Measurements from ENCODE around the gene TMIGD1.

Gene TMIGD1, protein sequence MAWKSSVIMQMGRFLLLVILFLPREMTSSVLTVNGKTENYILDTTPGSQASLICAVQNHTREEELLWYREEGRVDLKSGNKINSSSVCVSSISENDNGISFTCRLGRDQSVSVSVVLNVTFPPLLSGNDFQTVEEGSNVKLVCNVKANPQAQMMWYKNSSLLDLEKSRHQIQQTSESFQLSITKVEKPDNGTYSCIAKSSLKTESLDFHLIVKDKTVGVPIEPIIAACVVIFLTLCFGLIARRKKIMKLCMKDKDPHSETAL

DNA sequence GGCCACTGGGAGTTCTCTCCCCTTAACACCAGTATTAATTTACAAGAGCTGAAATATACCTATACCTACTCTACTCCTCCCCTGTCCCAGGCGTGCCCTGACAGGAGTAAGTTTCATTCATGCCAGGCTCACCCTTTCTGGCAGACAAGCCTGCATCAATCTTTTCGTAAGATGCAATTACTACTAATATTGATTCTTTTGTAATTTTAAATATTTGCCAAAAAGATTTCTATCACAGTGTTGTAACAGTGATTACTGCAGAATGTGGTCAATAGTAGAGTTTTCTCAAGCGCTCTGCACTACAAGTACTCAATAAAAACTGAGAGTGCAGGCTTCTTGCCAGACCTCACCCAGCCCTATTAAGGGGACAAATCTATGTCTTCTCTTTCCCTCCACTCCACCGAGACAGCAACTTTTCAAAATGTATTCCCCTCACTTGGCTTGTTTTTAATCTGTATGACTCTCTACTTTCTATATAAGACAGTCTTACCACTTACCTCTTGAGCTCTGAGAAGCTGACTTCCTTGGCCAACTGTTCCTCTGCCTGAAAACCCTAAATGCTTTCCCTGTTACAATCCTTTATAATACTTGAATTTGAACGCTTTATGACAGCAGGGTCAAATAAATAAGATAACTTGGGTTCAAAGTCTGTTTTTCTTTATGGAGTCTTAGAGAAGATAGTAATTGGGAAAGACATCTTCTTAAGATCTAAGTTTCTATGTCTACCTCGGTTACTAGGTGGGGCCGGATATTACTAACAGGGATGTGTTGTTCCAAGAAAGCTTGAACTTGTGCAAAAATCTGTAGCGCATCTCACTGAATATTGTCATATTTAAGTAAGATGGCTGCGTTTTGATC lies at the start of gene TMIGD1:
Gene TMIGD1 (minus strand): TSS at position 555 of the 858 bp plus-strand sequence. CDS start 1,924 bp downstream, outside the sequence.
- DNase-seq (ENCODE audit: low read depth) = no peak

DNA sequence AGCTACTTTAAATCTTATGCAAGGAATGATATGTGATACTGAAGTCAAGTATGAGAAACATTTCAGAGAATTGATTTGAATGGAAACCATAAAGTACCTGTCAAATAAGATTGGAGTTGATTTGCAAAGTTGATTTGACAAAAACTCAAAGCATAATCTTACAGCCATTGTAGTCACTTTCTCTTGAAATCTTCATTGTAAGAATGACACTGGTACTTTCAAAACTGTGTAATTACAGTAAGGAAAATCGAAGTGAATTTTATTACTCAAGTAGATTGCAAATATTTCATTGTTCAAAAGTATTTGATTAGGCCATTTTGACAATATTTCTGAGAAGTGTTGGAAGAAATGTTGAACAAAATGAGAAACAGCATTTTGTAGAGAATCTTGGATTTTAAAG lies 48.5 kb upstream of the TMIGD1 start:
- DNase-seq (ENCODE audit: low read depth) = no peak

DNA sequence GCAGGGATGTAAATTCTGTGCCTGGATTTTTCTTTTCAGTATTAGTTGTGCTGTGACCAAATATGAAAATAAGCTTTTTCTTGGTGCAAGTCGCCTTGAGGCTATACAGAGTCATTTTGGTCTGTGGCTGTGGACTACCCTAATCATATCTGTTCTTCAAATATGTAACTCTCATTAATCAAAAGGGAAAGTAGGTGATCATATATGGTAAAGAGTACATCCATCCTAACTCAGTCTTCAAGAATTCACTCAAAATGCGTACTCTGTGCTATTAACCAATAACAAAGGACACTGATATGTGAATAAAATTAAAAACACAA lies 47.4 kb upstream of the TMIGD1 start:
- no peak for DNase-seq (ENCODE audit: low read depth)

DNA sequence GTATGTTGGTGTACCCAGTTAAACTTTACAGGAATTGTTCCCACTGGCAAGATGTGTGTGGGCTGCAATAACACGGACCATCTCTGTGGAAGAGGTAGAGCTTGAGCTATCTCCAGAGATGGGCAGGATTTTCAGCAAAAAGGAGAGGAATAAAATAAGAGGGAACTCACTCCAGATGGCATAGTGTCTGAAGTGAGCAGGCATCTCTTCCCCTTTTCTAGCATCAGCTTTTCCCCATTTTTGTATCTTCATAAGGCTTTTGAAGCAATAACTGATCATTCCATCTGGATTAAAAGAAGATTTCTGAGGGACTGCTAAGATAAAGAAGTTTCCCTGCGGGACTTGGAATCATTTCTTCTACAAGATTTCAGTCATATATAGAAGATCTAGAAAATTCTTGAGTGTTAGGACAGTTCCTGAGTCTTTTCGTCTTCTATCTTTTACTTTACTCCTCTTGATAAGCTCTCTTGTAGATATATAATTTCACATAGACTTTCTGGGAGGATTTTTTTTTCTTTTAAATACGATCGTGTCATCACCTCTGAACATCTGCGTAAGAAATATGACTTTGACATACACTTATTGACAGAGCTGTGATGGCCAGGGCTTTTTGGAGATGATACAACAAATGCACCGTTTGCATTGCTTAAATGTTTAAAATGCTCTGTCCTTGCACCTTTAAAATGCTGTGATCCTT lies 46.9 kb upstream of the TMIGD1 start:
- no peak for DNase-seq (ENCODE audit: low read depth)

DNA sequence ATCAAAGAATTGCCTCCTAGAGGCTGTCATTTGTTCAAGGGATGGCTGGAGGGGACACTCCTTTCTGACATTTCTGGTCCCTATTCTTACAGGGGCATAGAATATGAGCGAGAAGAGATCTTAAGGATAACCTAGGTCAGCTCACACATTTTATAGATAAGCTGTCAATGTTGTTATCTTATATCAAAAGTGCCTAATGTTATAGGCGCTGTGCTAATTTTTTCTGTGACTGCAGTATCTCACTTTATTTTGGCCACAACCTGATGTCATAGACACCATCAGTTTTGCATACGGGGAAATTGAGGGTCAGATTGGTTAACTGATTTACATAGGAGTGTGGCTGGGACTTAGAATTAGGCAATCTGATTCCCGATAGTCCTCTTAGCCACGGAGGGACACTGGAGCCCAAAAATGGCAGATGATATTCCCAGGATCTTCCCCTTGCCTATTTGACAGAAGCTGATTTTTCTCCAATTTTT lies 46.1 kb upstream of the TMIGD1 start:
- no peak for DNase-seq (ENCODE audit: low read depth)

DNA sequence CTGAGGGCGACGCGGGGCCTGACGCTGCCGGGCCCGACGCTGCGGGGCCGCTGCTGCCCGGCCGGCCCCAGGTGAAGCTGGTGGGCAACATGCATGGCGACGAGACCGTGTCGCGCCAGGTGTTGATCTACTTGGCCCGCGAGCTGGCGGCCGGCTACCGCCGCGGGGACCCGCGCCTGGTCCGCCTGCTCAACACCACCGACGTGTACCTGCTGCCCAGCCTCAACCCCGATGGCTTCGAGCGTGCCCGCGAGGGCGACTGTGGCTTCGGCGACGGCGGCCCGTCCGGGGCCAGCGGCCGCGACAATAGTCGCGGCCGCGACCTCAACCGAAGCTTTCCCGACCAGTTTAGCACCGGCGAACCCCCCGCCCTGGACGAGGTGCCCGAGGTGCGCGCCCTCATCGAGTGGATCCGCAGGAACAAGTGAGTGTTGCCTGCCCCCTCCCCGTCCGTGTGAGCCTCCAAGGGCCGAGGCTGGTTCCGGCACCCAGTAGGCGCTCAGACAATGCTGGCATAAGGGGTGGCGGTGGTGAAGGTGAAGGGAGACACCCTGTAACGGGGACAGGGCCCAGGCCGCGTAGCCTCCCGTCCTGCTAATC lies 45.5 kb upstream of the TMIGD1 start:
- DNase-seq (ENCODE audit: low read depth) = no peak

DNA sequence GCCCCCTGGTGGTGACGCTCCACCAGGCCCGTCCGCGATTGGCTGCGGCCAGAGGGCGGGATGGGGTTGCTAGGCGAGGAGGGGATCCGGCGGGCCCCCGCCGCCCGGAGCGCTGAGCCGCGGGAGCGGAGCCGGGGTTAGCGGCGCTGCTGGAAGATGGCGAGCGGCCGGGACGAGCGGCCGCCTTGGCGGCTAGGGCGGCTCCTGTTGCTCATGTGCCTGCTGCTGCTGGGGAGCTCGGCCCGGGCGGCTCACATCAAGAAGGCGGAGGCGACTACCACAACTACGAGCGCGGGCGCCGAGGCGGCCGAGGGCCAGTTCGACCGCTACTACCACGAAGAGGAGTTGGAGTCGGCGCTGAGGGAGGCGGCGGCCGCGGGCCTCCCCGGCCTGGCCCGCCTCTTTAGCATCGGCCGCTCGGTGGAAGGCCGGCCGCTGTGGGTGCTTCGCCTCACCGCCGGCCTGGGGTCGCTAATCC lies 45.0 kb upstream of the TMIGD1 start, which contains the start of gene CPD:
Gene CPD (plus strand): TSS at position 103 of the 478 bp plus-strand sequence. CDS start 54 bp downstream, at position 157.
- DNase-seq (ENCODE audit: low read depth) = peak; percentile 90

DNA sequence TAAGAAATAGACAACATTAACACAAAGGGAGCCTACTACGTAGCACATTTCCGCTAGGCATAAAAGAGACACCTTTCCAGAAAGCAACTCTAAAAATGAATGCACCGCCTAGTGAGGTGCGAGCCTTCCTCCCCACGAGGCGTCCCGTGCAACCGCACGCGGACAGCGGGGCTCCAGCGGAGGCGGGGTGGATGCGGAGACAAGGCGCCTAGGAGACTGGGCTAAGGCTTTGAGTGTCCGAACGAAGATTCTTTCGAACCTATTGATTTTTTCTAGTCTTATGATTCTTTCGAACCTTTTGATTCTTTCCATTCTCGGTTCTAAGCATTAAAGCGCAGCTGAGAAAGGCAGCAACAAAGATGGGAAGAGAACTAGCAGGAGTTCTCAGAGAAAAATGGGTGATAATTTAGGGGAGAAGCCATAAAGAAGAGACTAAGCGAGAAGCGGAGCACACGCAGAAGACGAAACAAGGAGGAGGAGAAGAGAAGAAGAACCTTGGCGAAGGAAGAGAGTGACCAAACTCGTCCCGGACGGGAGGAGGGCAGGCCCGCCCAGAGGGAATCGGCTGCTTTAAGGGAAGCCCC lies 44.5 kb upstream of the TMIGD1 start:
- DNase-seq (ENCODE audit: low read depth) = no peak

DNA sequence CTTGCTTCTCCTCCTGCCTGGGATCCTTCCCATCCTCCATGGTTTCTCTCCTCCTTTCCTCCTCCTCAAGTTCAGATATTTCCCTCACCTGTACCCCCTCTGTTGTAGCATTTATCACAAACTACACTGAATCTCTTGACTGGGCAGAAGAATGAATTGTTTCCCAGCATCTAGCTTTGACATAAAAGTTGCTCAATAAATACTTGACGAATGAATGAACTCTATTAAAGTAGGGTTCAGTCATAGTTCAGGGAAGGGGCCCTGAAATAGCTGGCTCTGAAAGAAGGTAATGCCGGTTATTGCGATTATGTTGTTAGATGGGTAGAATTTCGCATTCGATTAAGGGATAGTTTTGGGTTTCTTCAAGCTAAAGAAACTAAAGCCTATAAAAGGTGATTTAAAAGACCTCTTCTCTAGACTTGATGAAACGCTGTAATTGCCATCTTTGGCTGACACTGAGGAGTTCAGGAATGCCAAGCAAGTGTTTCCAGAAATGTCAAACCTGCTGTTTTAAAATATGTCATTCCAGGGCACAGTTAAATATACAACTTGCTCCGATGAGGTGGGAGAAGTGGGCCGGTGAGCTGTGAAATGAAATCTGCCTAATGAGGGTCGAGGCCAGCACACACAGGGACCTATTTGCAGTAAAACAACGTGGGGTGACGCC lies 43.9 kb upstream of the TMIGD1 start:
- DNase-seq (ENCODE audit: low read depth) = no peak

DNA sequence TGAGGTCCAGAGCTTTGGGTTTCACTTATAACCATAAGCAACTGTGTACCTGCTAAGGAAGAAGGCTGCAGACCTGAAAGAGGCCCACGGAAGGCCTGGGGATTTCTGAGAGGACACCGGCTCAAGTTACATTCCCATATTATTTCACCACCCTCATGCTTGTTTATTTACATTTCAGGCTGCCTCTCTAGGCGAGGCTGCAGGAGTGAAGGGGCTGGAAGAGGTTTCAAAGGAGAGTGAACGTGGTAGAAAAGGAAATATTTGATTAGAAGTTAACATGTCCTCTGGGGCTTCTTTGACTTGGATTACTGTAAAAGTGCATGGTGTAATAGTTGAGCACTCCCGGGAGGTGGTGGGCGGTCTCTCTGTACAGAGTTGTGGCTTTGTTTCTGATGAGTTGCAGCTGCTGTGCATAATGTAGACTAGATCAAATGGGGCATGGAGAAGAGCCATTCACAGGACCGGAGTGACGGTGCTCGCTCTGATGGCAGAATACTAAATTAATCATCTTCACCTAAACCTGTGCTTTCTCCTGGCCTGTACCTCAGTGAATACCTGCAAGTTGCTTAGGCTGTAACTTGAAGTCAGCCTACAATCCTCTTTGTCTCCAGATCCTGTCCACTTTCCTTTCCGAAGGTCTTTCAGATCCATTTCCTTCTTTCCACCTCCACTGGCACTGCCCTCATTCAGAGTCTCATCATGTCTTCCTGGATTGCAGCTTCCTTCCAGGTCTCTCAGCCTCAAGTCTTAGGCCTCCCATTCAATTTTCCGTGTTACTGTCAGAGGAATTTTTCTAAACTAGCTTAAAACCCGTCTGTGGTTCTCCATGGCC lies 43.0 kb upstream of the TMIGD1 start:
- DNase-seq (ENCODE audit: low read depth) = peak; percentile 60

DNA sequence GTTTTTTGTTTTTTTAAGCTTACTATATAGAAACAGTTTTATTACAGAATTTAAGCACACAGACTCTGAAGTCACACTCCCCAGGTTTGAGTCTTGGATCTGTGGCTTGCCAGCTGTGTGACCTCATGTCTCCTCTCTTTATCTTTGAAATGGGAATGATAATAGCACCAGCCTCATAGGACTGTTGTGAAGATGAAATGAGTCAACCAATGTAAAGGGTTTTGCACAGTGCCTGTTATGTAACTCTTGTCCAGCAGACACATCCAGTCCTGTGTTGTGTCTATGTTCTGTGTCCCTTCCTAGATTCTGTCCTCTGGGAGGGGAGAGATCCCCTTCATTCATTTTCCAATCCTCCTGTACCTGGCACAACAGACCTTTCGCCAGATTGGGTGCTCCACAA lies 41.8 kb upstream of the TMIGD1 start:
- DNase-seq (ENCODE audit: low read depth) = no peak

DNA sequence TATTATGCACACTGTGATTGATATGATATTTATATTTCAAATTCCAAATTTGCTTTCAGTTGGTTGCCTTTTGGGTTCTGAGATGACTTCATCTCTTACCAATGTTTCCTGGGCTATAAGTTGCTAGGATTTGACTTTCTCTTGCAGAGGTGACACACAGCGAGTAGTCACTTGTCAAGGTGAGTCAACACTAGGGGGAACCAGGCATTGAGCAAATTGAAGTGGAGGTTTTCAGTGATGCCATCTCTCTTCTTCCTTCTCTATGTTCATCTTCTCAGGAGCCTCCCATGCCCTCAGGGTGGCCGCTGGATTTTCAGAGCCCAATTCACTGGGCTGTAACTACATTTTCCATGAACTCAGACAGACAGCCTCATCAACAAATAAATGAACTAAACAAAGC lies 38.9 kb upstream of the TMIGD1 start:
- DNase-seq (ENCODE audit: low read depth) = no peak

DNA sequence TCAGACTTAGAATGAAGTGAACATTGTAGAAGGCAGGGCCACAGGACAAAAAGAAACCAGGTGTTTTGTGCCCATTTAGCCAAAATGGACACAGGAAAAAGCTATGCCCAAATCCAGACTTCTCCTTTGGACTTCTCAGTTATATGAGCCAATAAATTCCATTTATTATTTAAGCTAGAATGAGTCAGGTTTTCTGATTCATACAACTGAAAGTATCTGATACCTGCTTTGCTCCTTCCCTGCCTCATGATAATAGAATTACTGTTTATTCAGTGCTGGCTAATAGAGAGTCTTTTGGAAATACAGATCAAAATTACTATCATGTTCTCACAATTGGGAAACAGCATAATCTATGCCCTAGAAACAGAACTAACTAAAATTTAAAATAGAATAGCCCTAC lies 36.1 kb upstream of the TMIGD1 start:
- DNase-seq (ENCODE audit: low read depth) = no peak

DNA sequence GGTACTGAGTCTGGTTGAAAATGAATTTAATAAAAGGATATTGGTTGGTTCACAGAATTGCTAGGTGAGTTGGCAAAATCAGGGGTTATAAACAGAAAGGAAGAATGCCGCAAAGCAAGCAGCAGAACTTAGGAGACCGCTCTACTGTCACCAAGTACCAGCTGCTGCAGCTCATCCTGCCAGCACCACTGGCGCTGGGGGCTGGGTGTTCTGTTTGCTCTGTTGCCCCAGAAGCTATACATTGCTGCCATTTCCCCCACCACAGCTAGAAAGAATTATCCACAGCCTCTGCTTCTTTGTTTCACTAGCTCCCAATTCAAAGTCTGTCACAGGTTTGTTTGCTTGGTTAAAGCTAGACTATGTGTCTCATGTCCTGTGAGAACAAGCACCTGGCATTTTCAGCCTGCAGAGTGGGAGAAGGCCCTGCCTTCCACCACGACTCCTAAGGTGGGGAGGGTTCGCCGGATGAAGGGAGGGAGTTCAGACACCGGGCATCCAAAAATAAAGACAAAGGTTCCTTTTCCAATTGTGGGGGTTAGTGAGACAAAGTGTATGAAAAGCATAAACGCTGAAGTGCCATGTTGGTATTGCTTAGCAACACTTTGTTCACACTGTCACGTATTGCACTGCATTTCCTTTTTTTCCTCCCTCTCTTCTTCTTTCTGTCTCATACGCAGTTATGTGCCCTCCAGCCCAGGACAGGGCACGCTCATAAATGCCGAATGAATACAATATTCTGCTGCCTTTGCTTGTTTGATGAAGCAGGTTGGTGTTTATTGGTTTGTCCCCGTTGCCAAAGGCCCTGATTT lies 35.3 kb upstream of the TMIGD1 start:
- DNase-seq (ENCODE audit: low read depth) = no peak

DNA sequence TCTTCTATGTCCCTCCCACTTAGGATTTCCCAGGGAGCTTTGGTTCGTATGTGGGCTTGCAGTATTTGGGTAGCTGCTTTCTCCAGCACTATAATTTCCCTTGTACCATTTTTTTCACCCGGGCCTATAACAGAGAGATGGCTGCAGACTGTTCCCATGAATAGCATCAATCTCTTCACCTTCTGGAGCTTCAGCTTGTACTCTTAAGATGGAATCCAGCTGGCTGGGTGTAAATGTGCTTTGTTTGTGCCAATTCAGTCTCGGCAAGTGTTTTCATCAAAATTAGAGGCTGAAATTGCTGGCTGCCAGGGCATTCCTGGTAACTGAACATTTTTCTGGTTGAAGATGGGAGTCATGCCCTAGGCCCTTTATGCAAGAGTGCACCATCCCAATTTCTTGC lies 32.7 kb upstream of the TMIGD1 start:
- DNase-seq (ENCODE audit: low read depth) = no peak

DNA sequence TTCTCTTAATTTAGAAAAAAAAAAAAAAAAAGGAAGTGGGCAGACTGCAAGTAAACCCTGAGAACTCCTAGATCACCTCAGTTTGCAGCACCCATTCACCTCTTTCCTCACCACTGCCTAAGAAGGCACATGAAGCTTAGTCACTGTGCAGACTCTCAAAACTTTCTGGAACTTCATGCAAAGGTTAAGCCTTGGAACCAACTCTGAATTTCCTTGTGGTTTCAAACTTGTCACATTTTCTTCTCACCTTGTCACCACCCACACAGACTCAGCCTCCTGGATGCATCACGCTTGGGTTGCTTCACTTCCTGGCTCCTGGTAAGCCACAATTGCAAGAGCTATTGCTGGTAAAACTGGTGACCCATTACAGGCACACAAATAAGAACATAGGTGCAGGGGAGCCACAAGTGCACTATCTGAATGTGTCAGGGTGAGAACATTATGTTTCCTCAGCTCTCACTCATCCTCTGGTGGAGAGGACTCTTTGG lies 29.9 kb upstream of the TMIGD1 start:
- peak; percentile 34 for DNase-seq (ENCODE audit: low read depth)

DNA sequence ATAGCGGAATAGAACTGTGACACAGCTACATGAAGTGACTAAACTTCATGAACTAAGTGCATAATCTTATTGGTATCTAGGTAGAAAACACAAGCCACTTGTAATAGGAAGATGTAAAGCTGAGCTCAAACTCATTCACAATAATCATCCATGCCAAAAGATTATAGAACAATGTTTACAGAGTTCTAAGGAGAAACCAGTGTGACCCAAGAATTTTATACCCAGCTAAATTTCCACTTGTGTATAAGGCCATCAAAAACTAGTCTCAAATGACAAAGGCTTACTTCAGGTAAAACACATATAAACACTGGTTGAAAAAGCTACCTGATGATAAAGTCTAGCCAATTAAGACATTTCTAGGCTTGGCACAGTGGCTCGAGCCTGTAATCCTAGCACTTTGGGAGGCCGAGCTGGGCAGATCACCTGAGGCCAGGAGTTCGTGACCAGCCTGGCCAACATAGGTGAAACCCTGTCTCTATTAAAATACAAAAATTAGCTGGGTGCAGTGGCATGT lies 28.0 kb upstream of the TMIGD1 start:
- DNase-seq (ENCODE audit: low read depth) = no peak

DNA sequence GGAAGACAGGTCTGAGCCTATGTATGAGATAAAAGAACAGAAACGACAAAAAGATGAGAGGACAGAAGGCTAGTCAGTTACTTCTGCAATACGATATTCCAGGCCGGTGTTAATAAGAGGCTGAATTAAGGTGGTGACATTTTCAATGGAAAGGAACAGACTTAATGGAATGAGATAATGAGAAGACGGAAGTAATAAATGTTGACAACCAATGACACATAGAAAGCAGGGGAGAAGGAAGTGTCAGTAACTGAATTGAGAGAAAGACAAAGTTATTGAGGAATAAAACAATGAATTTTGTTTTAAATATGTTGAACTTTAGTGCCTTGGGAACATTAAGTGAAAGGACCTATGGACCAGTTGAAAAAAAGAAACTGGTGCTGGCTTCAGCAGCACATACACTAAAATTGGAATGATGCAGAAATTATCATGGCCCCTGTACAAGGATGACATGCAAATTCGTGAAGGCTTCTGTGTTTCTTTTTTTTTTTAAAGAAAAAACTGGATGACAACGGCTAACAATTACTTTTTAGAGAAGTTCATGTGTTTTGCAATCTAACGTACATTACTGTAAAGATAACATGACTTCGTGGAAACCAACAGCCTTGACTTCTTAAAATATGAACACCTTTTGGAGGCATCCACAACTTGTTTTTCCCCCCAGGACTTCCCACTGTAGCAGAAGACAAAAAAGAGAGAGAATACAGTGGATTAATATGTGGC lies 26.4 kb upstream of the TMIGD1 start:
- DNase-seq (ENCODE audit: low read depth) = no peak
